Measurements from ENCODE around the gene EPN2. TPM values are rescaled to one million over a fixed set of nuclear protein-coding genes. Genes with fewer than 3 reads are reported as not detected.

Gene EPN2
- total and polyA plus RNA-seq, 2 donors from 2014 or later, result 18.0 to 45.4 TPM

DNA sequence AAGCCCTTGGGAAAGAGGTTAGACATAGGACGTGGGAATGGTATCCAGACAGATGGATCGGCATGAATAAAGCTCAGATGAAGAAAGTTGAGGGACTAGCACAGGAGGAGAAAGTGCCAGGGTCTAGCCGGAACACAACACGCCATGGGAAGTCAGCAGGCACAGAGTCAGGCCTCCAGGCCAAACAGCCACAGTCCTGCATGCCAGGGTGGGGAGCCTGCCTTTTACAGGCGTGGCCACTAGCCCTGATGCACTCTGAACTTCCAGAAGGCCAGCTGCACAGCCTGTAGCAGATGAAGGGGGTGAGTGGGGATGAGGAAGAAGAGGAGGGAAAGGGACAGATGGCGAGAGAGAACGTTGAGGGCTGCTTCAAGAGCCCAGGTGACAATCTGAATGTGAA, 120.2 kb downstream of the EPN2 start:
- H3K4me3 ChIP-seq (ENCODE audit: low read length in 3 of 3), result no peak overlapping the region
- no peak overlapping the region for H3K9ac ChIP-seq (ENCODE audit: low read length in 3 of 3)
- TF ChIP-seq, protein P1, sequence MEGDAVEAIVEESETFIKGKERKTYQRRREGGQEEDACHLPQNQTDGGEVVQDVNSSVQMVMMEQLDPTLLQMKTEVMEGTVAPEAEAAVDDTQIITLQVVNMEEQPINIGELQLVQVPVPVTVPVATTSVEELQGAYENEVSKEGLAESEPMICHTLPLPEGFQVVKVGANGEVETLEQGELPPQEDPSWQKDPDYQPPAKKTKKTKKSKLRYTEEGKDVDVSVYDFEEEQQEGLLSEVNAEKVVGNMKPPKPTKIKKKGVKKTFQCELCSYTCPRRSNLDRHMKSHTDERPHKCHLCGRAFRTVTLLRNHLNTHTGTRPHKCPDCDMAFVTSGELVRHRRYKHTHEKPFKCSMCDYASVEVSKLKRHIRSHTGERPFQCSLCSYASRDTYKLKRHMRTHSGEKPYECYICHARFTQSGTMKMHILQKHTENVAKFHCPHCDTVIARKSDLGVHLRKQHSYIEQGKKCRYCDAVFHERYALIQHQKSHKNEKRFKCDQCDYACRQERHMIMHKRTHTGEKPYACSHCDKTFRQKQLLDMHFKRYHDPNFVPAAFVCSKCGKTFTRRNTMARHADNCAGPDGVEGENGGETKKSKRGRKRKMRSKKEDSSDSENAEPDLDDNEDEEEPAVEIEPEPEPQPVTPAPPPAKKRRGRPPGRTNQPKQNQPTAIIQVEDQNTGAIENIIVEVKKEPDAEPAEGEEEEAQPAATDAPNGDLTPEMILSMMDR (IDR thresholded peaks at IDR 0.05; ENCODE audit: borderline replicate concordance, extremely low read depth, insufficient read depth), result no peak
- intact Hi-C loops (cut with DNase I), result no loop called here
- DNase-seq, result no peak
- no peaks in the 10 kb centered on the region for H3K27me3 ChIP-seq (ENCODE audit: control insufficient read depth, insufficient read depth, low read length)
- no peak overlapping the region for H3K27ac ChIP-seq (ENCODE audit: low read depth in 2 of 2, low read length in 2 of 2)
- no peaks in the 10 kb centered on the region for H3K9me3 ChIP-seq (ENCODE audit: control insufficient read depth in 2 of 3, insufficient read depth in 1 of 3, low read length in 3 of 3)
- H3K4me1 ChIP-seq (ENCODE audit: control insufficient read depth in 2 of 3, insufficient read depth in 2 of 3, low read depth in 1 of 3, low read length in 3 of 3), result peaks cover 0 to 5% (median 0%) of the 10 kb centered on the region in 3 donors
- H3K36me3 ChIP-seq (ENCODE audit: control insufficient read depth in 2 of 3, insufficient read depth in 3 of 3, low read length in 3 of 3), result peaks cover 0 to 10% (median 0%) of the 10 kb centered on the region in 3 donors
- FAIRE-seq, result no peak

DNA sequence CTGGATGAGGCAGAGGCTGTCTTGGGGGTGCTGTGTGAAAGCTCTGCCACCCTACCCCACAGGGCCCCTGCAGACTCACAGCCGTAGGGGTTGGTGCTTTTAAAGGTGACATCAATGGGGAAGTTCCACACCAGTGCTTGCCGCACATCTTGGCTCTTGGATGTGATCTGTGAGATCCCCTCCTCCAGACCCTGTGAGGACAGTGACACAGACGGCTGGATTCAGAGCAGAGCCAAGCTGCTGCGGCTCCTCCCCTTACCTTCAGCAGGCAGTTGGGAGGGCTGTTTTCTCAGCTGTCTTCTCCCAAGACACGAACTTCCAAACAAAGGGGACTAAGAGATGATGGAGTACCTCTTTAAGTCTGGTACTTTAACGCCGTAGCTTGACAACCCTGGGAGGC, 120.6 kb downstream of the EPN2 start:
- H3K4me3 ChIP-seq (ENCODE audit: low read length in 3 of 3), result no peak overlapping the region
- no peaks in the 10 kb centered on the region for H3K27me3 ChIP-seq (ENCODE audit: control insufficient read depth, insufficient read depth, low read length)
- peaks cover 0 to 10% (median 0%) of the 10 kb centered on the region in 3 donors for H3K36me3 ChIP-seq (ENCODE audit: control insufficient read depth in 2 of 3, insufficient read depth in 3 of 3, low read length in 3 of 3)
- FAIRE-seq (no peak), DNase-seq (peak in 3 of 5 donors; percentile 58 to 64 (median 60))
- no peak overlapping the region for H3K27ac ChIP-seq (ENCODE audit: low read depth in 2 of 2, low read length in 2 of 2)
- peaks cover 0 to 5% (median 0%) of the 10 kb centered on the region in 3 donors for H3K4me1 ChIP-seq (ENCODE audit: control insufficient read depth in 2 of 3, insufficient read depth in 2 of 3, low read depth in 1 of 3, low read length in 3 of 3)
- TF ChIP-seq, protein P1 (IDR thresholded peaks at IDR 0.05; ENCODE audit: borderline replicate concordance, extremely low read depth, insufficient read depth), result no peak
- intact Hi-C loops (cut with DNase I), result no loop called here
- H3K9ac ChIP-seq (ENCODE audit: low read length in 3 of 3), result no peak overlapping the region
- no peaks in the 10 kb centered on the region for H3K9me3 ChIP-seq (ENCODE audit: control insufficient read depth in 2 of 3, insufficient read depth in 1 of 3, low read length in 3 of 3)

DNA sequence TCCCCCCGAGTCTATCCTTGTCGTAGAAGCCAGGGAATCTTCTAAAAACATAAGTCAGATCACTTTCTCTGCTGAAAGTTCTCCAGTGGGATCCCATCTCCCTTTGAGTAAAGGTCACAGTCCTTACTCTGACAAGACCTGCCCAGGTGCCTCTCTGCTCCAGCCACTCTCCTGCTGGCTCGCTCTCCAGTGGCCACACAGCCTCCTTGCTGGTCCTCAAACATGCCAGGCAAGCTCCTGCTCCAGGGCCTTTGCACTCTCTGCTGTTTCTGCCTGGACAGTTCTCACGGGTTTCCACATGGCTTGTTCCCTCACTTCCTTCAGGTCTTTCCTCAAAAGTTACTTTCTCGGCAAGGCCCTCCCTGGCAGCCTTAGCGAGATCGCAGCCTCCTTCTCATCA, 122.0 kb downstream of the EPN2 start:
- intact Hi-C loops (cut with DNase I), result no loop called here
- Histone ChIP-seq H3K27me3 (ENCODE audit: control insufficient read depth, insufficient read depth, low read length) (no peaks in the 10 kb centered on the region), H3K4me3 (ENCODE audit: low read length in 3 of 3) (no peak overlapping the region), H3K36me3 (ENCODE audit: control insufficient read depth in 2 of 3, insufficient read depth in 3 of 3, low read length in 3 of 3) (peaks cover 0 to 10% (median 0%) of the 10 kb centered on the region in 3 donors), H3K27ac (ENCODE audit: low read depth in 2 of 2, low read length in 2 of 2) (no peak overlapping the region), H3K4me1 (ENCODE audit: control insufficient read depth in 2 of 3, insufficient read depth in 2 of 3, low read depth in 1 of 3, low read length in 3 of 3) (peaks cover 0 to 5% (median 0%) of the 10 kb centered on the region in 3 donors), H3K9ac (ENCODE audit: low read length in 3 of 3) (no peak overlapping the region), H3K9me3 (ENCODE audit: control insufficient read depth in 2 of 3, insufficient read depth in 1 of 3, low read length in 3 of 3) (no peaks in the 10 kb centered on the region)
- DNase-seq (no peak), FAIRE-seq (no peak)
- TF ChIP-seq, protein P1 (IDR thresholded peaks at IDR 0.05; ENCODE audit: borderline replicate concordance, extremely low read depth, insufficient read depth), result no peak

DNA sequence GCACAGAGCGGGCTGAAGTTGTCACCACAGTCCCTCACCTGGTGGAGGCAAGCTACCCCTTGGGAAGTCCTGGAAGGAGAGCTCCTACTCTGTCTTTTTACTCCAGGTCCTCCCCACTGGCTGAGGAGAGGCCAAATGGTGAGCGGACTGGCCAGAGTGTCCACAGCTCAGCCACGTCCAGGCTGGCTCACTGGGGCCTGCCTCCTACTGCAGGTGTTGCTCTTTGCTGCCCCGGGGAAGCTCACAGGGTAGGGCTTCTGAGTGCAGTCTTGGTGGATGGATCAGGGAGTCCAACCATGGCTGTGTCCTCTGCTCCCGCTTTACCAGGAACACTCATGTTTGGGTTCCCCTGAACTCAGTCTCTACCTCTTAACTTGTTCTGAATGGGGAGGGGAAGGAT, 122.7 kb downstream of the EPN2 start:
- Histone ChIP-seq H3K4me3 (ENCODE audit: low read length in 3 of 3) (no peak overlapping the region), H3K4me1 (ENCODE audit: control insufficient read depth in 2 of 3, insufficient read depth in 2 of 3, low read depth in 1 of 3, low read length in 3 of 3) (peaks cover 0 to 5% (median 0%) of the 10 kb centered on the region in 3 donors), H3K9ac (ENCODE audit: low read length in 3 of 3) (no peak overlapping the region), H3K27me3 (ENCODE audit: control insufficient read depth, insufficient read depth, low read length) (no peaks in the 10 kb centered on the region), H3K36me3 (ENCODE audit: control insufficient read depth in 2 of 3, insufficient read depth in 3 of 3, low read length in 3 of 3) (peaks cover 0 to 10% (median 0%) of the 10 kb centered on the region in 3 donors), H3K9me3 (ENCODE audit: control insufficient read depth in 2 of 3, insufficient read depth in 1 of 3, low read length in 3 of 3) (no peaks in the 10 kb centered on the region), H3K27ac (ENCODE audit: low read depth in 2 of 2, low read length in 2 of 2) (no peak overlapping the region)
- TF ChIP-seq, protein P1 (IDR thresholded peaks at IDR 0.05; ENCODE audit: borderline replicate concordance, extremely low read depth, insufficient read depth), result no peak
- DNase-seq (no peak), FAIRE-seq (no peak)
- intact Hi-C loops (cut with DNase I), result loop anchor here (10.0 kb wide), 1 partner anchor 85 kb away; no protein-coding TSS in a partner anchor

All from kidney (tissue), 14 donors.